ENCODE measurements around the gene RAB27B. TPM values are rescaled to one million over a fixed set of nuclear protein-coding genes. Genes with fewer than 3 reads are reported as not detected.

Gene RAB27B
- total RNA-seq, 1 donor from 2014 or later = 0.44 TPM

DNA sequence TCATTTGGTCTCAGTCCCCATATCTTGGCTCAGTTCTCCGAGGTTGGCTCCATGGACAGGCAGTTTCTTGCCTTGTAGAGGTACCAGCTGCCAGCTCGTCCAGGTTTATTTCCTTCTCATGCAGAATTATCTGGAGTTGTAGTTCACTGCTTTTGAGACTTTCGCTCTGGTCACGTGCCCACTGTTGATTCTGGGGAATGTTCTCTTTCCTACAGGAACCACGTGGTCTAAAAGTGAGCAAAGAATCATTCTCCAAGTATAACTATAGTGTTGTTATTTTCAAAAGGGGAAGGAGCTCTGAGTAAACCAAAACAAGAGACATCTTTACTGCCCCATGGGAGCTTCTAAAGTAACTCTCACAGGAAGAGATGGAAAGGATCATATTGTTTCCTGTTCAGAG lies 41.2 kb upstream of the RAB27B start:
- H3K36me3 Mint-ChIP-seq (ENCODE audit: low read depth) = no peaks in the 10 kb centered on the region
- no peak for DNase-seq (ENCODE audit: low read depth, low spot score)
- H3K27me3 Mint-ChIP-seq (ENCODE audit: low read depth) = no peaks in the 10 kb centered on the region
- TF ChIP-seq, protein P1, sequence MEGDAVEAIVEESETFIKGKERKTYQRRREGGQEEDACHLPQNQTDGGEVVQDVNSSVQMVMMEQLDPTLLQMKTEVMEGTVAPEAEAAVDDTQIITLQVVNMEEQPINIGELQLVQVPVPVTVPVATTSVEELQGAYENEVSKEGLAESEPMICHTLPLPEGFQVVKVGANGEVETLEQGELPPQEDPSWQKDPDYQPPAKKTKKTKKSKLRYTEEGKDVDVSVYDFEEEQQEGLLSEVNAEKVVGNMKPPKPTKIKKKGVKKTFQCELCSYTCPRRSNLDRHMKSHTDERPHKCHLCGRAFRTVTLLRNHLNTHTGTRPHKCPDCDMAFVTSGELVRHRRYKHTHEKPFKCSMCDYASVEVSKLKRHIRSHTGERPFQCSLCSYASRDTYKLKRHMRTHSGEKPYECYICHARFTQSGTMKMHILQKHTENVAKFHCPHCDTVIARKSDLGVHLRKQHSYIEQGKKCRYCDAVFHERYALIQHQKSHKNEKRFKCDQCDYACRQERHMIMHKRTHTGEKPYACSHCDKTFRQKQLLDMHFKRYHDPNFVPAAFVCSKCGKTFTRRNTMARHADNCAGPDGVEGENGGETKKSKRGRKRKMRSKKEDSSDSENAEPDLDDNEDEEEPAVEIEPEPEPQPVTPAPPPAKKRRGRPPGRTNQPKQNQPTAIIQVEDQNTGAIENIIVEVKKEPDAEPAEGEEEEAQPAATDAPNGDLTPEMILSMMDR (conservative IDR thresholded peaks at IDR 0.05) = no peak
- no peaks in the 10 kb centered on the region for H3K4me1 Mint-ChIP-seq
- no peak overlapping the region for H3K27ac Mint-ChIP-seq (ENCODE audit: unreplicated experiment)
- H3K4me3 Mint-ChIP-seq = no peak overlapping the region
- peaks cover 5% of the 10 kb centered on the region for H3K9me3 Mint-ChIP-seq

DNA sequence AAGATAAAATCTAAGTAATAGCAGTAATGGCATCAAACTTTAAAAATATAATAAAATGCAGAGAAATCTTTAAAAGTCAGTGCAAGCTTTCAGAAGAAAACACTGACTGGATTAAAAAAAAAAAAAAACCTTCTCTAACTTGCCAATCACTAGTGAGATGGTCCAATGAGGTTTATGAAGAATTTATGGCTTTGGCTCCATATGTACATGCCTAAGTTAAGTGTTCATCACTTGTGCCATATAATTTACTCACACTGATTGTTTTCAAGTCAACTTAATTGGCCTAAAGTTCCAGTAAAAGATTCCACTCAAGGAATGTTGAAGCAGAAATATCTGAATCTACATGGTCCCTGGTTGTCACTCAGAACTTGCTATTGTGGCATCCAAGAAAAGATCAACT lies 40.7 kb upstream of the RAB27B start:
- H3K36me3 Mint-ChIP-seq (ENCODE audit: low read depth) = no peaks in the 10 kb centered on the region
- no peaks in the 10 kb centered on the region for H3K4me1 Mint-ChIP-seq
- H3K27me3 Mint-ChIP-seq (ENCODE audit: low read depth) = no peaks in the 10 kb centered on the region
- H3K9me3 Mint-ChIP-seq = peaks cover 5% of the 10 kb centered on the region
- H3K27ac Mint-ChIP-seq (ENCODE audit: unreplicated experiment) = no peak overlapping the region
- no peak overlapping the region for H3K4me3 Mint-ChIP-seq
- TF ChIP-seq, protein P1 (conservative IDR thresholded peaks at IDR 0.05) = no peak
- no peak for DNase-seq (ENCODE audit: low read depth, low spot score)

DNA sequence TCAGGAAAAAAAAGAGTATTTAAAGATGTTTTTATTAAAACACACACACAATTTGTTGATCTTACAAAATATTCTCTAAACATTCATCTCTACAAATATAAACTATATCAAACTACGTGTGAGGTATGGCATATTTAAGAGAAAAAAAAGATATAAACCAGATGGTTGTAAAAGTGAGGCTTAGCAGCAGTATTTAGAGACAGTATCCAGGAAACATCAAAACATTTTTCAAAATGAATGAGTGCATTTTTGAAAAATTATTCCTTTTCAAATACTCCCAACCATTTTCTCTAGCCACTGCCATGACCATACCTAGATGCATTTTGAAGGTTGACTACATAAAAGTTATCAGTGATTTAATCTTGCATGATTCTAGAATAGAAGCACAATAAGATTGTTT lies 38.2 kb upstream of the RAB27B start:
- H3K36me3 Mint-ChIP-seq (ENCODE audit: low read depth) = no peaks in the 10 kb centered on the region
- TF ChIP-seq, protein P1 (conservative IDR thresholded peaks at IDR 0.05) = no peak

DNA sequence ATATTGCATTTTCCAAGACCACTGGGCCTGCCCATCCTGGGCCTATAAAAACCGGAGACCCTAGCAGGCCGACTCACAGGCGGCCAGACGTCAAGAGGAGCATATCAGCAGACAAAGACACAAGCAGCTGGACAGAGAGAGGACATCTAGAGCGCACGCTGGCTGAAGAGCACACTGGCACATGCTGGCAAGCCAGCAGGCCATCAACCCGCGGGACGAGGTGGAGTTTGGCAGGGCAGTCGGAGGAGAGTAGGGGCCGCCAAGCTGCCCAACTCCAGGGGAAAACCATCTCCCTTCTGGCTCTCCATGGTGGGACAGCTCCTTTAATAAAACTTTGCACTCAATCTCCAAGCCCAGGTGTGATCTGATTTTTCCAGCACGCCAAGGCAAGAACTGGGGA lies 36.6 kb upstream of the RAB27B start:
- no peak for DNase-seq (ENCODE audit: low read depth, low spot score)
- Mint-ChIP-seq H3K27ac (ENCODE audit: unreplicated experiment) (no peak overlapping the region), H3K36me3 (ENCODE audit: low read depth) (no peaks in the 10 kb centered on the region), H3K4me3 (no peak overlapping the region), H3K27me3 (ENCODE audit: low read depth) (no peaks in the 10 kb centered on the region), H3K4me1 (no peaks in the 10 kb centered on the region), H3K9me3 (no peaks in the 10 kb centered on the region)
- TF ChIP-seq, protein P1 (conservative IDR thresholded peaks at IDR 0.05) = no peak

More for the DNA sequence above, 38.2 kb upstream of the RAB27B start:
- H3K9me3 Mint-ChIP-seq = no peaks in the 10 kb centered on the region
- no peaks in the 10 kb centered on the region for H3K4me1 Mint-ChIP-seq
- H3K4me3 Mint-ChIP-seq = no peak overlapping the region
- H3K27ac Mint-ChIP-seq (ENCODE audit: unreplicated experiment) = no peak overlapping the region
- no peak for DNase-seq (ENCODE audit: low read depth, low spot score)
- H3K27me3 Mint-ChIP-seq (ENCODE audit: low read depth) = no peaks in the 10 kb centered on the region

DNA sequence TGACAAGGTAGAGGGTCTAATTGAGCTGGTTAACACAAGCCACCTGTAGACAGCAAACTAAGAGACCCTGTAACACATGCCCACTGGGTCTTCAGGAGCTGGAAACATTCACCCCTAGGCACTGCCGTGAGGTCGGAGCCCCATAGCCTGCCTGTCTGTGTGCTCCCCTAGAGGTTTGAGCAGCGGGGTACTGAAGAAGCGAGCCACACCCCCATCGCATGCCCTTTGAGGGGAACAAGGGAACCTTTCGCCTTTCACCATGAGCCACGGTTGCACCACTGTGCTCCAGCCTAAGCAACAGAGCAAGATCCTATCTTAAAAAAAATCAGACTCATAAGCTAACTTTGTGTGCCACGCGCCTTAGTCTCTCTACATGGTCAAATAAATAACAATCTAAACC lies 36.2 kb upstream of the RAB27B start:
- Mint-ChIP-seq H3K36me3 (ENCODE audit: low read depth) (no peaks in the 10 kb centered on the region), H3K9me3 (no peaks in the 10 kb centered on the region), H3K4me3 (no peak overlapping the region), H3K27me3 (ENCODE audit: low read depth) (no peaks in the 10 kb centered on the region), H3K27ac (ENCODE audit: unreplicated experiment) (no peak overlapping the region), H3K4me1 (no peaks in the 10 kb centered on the region)
- DNase-seq (ENCODE audit: low read depth, low spot score) = no peak
- TF ChIP-seq, protein P1 (conservative IDR thresholded peaks at IDR 0.05) = no peak

DNA sequence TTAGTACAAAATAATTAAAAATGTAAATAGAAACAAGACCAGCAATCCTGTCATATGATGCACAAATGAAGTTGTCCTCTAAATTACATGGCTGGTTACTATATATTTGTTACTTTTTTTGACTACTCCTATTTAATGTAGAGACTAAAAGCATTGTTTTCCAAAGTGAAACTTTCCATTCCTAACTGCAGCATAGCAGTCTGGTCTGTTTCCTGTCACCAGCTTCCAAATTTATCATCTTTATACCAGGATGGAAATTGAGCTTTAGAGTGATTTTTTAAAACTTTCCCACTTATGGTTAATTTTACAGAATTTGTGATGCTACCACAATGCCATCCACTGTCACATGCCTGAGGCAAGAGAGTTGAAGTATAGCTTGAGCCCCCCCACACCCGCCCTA lies 33.5 kb upstream of the RAB27B start:
- no peaks in the 10 kb centered on the region for H3K27me3 Mint-ChIP-seq (ENCODE audit: low read depth)
- no peak for DNase-seq (ENCODE audit: low read depth, low spot score)
- no peak overlapping the region for H3K27ac Mint-ChIP-seq (ENCODE audit: unreplicated experiment)
- TF ChIP-seq, protein P1 (conservative IDR thresholded peaks at IDR 0.05) = no peak
- no peaks in the 10 kb centered on the region for H3K9me3 Mint-ChIP-seq
- no peaks in the 10 kb centered on the region for H3K36me3 Mint-ChIP-seq (ENCODE audit: low read depth)
- H3K4me1 Mint-ChIP-seq = no peaks in the 10 kb centered on the region
- no peak overlapping the region for H3K4me3 Mint-ChIP-seq

Data from neural crest cell (in vitro differentiated cells).